Prostate gland (tissue), 2 donors: Measurements from ENCODE around the gene DUSP22. TPM values are rescaled to one million over a fixed set of nuclear protein-coding genes. Genes with fewer than 3 reads are reported as not detected.

Experiments
- DNase-seq: peaks from one replicate; pipeline ENCODE4 v3.0.0-alpha.2; 2019; ENCODE audit warnings: low spot score
- H3K27ac ChIP-seq, 2 donors: fragments of 200-600 bp; sonication (generic); 2 replicates each; pipeline ENCODE4 v1.5.1; 2017 to 2019
- H3K27me3 ChIP-seq: fragments of 200-600 bp; sonication (generic); replicated peaks from 2 replicates; pipeline ENCODE4 v1.5.1; 2019; ENCODE audit not compliant: insufficient read depth
- H3K36me3 ChIP-seq, 2 donors: fragments of 200-600 bp; sonication (generic); 1 replicate in 1 of 2; 2 replicates in 1 of 2; pipeline versions ENCODE4 v1.5.1 to v1.8.1; 2017 to 2019
- H3K4me1 ChIP-seq: fragments of 200-600 bp; sonication (generic); replicated peaks from 2 replicates; pipeline ENCODE4 v1.5.1; 2019
- H3K4me3 ChIP-seq, 2 donors: fragments of 200-600 bp; sonication (generic); 2 replicates each; pipeline ENCODE4 v1.5.1; 2017 to 2019
- H3K9me3 ChIP-seq: fragments of 200-600 bp; sonication (generic); 2 replicates; pipeline ENCODE4 v1.5.1; 2017
- CTCF ChIP-seq, 4 experiments: fragments of 200-600 bp in 2 of 4; fragments of 450-650 bp in 2 of 4; sonication (generic) in 2 of 4; IDR thresholded peaks; 1 replicate in 3 of 4; 2 replicates in 1 of 4; pipeline ENCODE4 v1.5.1; 2016 to 2019; ENCODE audit warnings: antibody characterized with exemption in 4 of 4, mild to moderate bottlenecking in 2 of 4, moderate library complexity in 2 of 4
- POLR2A ChIP-seq: fragments of 450-650 bp; IDR thresholded peaks from one replicate; pipeline ENCODE4 v1.6.1; 2016; ENCODE audit warnings: antibody characterized with exemption, mild to moderate bottlenecking
- POLR2AphosphoS5 ChIP-seq: sonication (generic); formaldehyde crosslinking; IDR thresholded peaks from one replicate; pipeline ENCODE4 v1.6.1; 2017; ENCODE audit warnings: antibody characterized with exemption
- WGBS: methylation state at CpG from one replicate; pipeline ENCODE4 v1.1.5; 2018; 5-methylcytosine and 5-hydroxymethylcytosine counted together
- intact Hi-C: fragments of 100-400 bp; cut with DNase I; formaldehyde crosslinking; loops from one replicate; pipeline ENCODE4 v1.14.2; 2022
- total RNA-seq, 2 donors: library from RNA; depleted of rRNA; stranded (reverse); fragments of >200 nt; gene quantifications; one replicate each; pipeline ENCODE4 v1.1.0, GENCODE V29; 2016

Gene DUSP22
- total RNA-seq, 2 donors from 2014 or later = 29.8 to 95.8 TPM

- Histone ChIP-seq H3K36me3 (no peaks in the 10 kb centered on the region), H3K4me1 (no peaks in the 10 kb centered on the region), H3K4me3 (no peak overlapping the region), H3K9me3 (no peaks in the 10 kb centered on the region), H3K27me3 (no peaks in the 10 kb centered on the region), H3K27ac (no peak overlapping the region)
- 63% methylated on average over 3 of the region's 3 CpGs for WGBS
- no peak for DNase-seq
- TF ChIP-seq POLR2AphosphoS5 (no peak), POLR2A (no peak)
- intact Hi-C loops = no loop called here
Measured at GRCh38 chr6:321536-322258, 29.4 kb downstream of the DUSP22 start.

- no peak for TF ChIP-seq CTCF (IDR thresholded peaks at IDR 0.05)
- no peak for TF ChIP-seq POLR2AphosphoS5
- TF ChIP-seq POLR2A = no peak
- Histone ChIP-seq H3K36me3 (no peaks in the 10 kb centered on the region), H3K27me3 (no peaks in the 10 kb centered on the region), H3K4me3 (no peak overlapping the region), H3K27ac (no peak overlapping the region), H3K9me3 (no peaks in the 10 kb centered on the region), H3K4me1 (no peaks in the 10 kb centered on the region)
- intact Hi-C loops = no loop called here
- no peak for DNase-seq
- WGBS = 76% methylated on average over 14 of the region's 14 CpGs
Measured at GRCh38 chr6:322259-322930, 30.1 kb downstream of the DUSP22 start.

GRCh38 chr6:322940-323729 lies 30.8 kb downstream of the DUSP22 start:
- no peak for TF ChIP-seq POLR2A
- TF ChIP-seq CTCF (IDR thresholded peaks at IDR 0.05) = no peak
- no peak for TF ChIP-seq POLR2AphosphoS5
- DNase-seq = no peak
- no peaks in the 10 kb centered on the region for H3K9me3 ChIP-seq
- no peak overlapping the region for H3K27ac ChIP-seq
- no peak overlapping the region for H3K4me3 ChIP-seq
- H3K27me3 ChIP-seq = no peaks in the 10 kb centered on the region
- H3K36me3 ChIP-seq = no peaks in the 10 kb centered on the region
- WGBS = 83% methylated on average over 12 of the region's 12 CpGs
- intact Hi-C loops = no loop called here
- no peaks in the 10 kb centered on the region for H3K4me1 ChIP-seq

- DNase-seq = no peak
- TF ChIP-seq POLR2AphosphoS5 = no peak
- TF ChIP-seq POLR2A = no peak
- no peak for TF ChIP-seq CTCF (IDR thresholded peaks at IDR 0.05)
- Histone ChIP-seq H3K4me1 (no peaks in the 10 kb centered on the region), H3K4me3 (no peak overlapping the region), H3K27ac (no peak overlapping the region), H3K9me3 (no peaks in the 10 kb centered on the region), H3K36me3 (no peaks in the 10 kb centered on the region), H3K27me3 (no peaks in the 10 kb centered on the region)
- WGBS = 84% methylated on average over 4 of the region's 4 CpGs
- intact Hi-C loops = no loop called here
Measured at GRCh38 chr6:323730-324088, 31.4 kb downstream of the DUSP22 start.

GRCh38 chr6:324116-324728 lies 31.9 kb downstream of the DUSP22 start:
- H3K9me3 ChIP-seq = no peaks in the 10 kb centered on the region
- no peak for TF ChIP-seq CTCF (IDR thresholded peaks at IDR 0.05)
- TF ChIP-seq POLR2A = no peak
- no peak for TF ChIP-seq POLR2AphosphoS5
- no peaks in the 10 kb centered on the region for H3K36me3 ChIP-seq
- intact Hi-C loops = no loop called here
- no peaks in the 10 kb centered on the region for H3K4me1 ChIP-seq
- no peak overlapping the region for H3K4me3 ChIP-seq
- no peak for DNase-seq
- H3K27ac ChIP-seq = no peak overlapping the region
- 86% methylated on average over 19 of the region's 19 CpGs for WGBS
- H3K27me3 ChIP-seq = no peaks in the 10 kb centered on the region
